K562 (cell line): ENCODE data around the gene NPFF. TPM values are rescaled to one million over a fixed set of nuclear protein-coding genes. Genes with fewer than 3 reads are reported as not detected.

Experiments
- ATF4 ChIP-seq: fragments of 450-650 bp; formaldehyde crosslinking; IDR thresholded peaks from 2 replicates; pipeline ENCODE4 v1.4.0; 2022; ENCODE audit warnings: mild to moderate bottlenecking, moderate library complexity
- BRD9 ChIP-seq: fragments of 450-650 bp; IDR thresholded peaks from 2 replicates; pipeline ENCODE4 v1.6.1; 2018; ENCODE audit warnings: low read depth; ENCODE audit not compliant: partially characterized antibody
- CEBPG ChIP-seq, 3 experiments: fragments of 200-800 bp in 1 of 3; sonication (Bioruptor generic) in 1 of 3; sonication (generic) in 1 of 3; formaldehyde crosslinking in 1 of 3; IDR thresholded peaks in 2 of 3; conservative IDR thresholded peaks in 1 of 3; 2 replicates each; pipeline versions ENCODE4 v1.6.1 to v1.8.0; 2016 to 2022; ENCODE audit warnings: missing compliant biosample characterization in 2 of 3, missing genetic modification characterization in 2 of 3, mild to moderate bottlenecking in 1 of 3, missing genetic modification reagents in 1 of 3
- CSDE1 ChIP-seq, 2 experiments: fragments of 450-650 bp; IDR thresholded peaks; 2 replicates each; pipeline ENCODE4 v1.6.1; 2016; ENCODE audit warnings: mild to moderate bottlenecking in 1 of 2
- ESRRA ChIP-seq: fragments of 450-650 bp; IDR thresholded peaks from 2 replicates; pipeline ENCODE4 v1.6.1; 2014; ENCODE audit warnings: low read depth, mild to moderate bottlenecking, moderate library complexity, borderline replicate concordance
- IRF9 ChIP-seq: fragments of 450-650 bp; IDR thresholded peaks from 2 replicates; pipeline ENCODE4 v1.6.1; 2016; ENCODE audit warnings: missing biosample characterization, missing genetic modification characterization
- MAFF ChIP-seq: IDR thresholded peaks from 2 replicates; pipeline ENCODE4 v1.6.1; 2012; ENCODE audit warnings: low read length, improper control_type of control experiment
- MXI1 ChIP-seq: IDR thresholded peaks from 2 replicates; pipeline ENCODE4 v1.6.1; 2011; ENCODE audit warnings: low read depth, mild to moderate bottlenecking, improper control_type of control experiment, low read length
- ZBTB40 ChIP-seq, 2 experiments: fragments of 450-650 bp in 1 of 2; sonication (generic) in 1 of 2; formaldehyde crosslinking in 1 of 2; IDR thresholded peaks; 2 replicates each; pipeline versions ENCODE4 v1.7.1 to v1.9.0; 2016 to 2022; ENCODE audit warnings: inconsistent platforms in 1 of 2, mild to moderate bottlenecking in 1 of 2, missing genetic modification reagents in 1 of 2
- ZC3H11A ChIP-seq: IDR thresholded peaks from 2 replicates; pipeline ENCODE4 v1.6.1; 2012; ENCODE audit warnings: low read depth, low read length, improper control_type of control experiment
- ZC3H8 ChIP-seq: fragments of 450-650 bp; IDR thresholded peaks from 2 replicates; pipeline ENCODE4 v1.6.1; 2017
- ZNF431 ChIP-seq: sonication (generic); formaldehyde crosslinking; IDR thresholded peaks from 2 replicates; pipeline ENCODE4 v1.8.0; 2022; ENCODE audit warnings: mild to moderate bottlenecking, missing genetic modification reagents
- ZNF449 ChIP-seq: fragments of 250-450 bp; sonication (Bioruptor Pico); IDR thresholded peaks from 2 replicates; pipeline ENCODE4 v1.8.0; 2022; ENCODE audit warnings: moderate library complexity, mild to moderate bottlenecking, inconsistent platforms
- ZNF644 ChIP-seq: fragments of 200-800 bp; sonication (Bioruptor generic); IDR thresholded peaks from 2 replicates; pipeline ENCODE4 v1.6.1; 2016; ENCODE audit warnings: low read depth, missing genetic modification characterization, missing compliant biosample characterization
- polyA plus RNA-seq, 8 experiments: library from polyadenylated mRNA; depleted of rRNA in 4 of 8; stranded (reverse) in 5 of 8; unstranded in 3 of 8; fragments of >200 nt; fragmentation: Nextera tagmentation in 2 of 8; fragmentation: Illumina TruSeq in 1 of 8; extraction: Ambion mirVana in 2 of 8; extraction: Trizol in 1 of 8; gene quantifications; 2 replicates each; pipeline versions ENCODE4 v1.2.1 to v1.2.3, GENCODE V29; 2011 to 2014; ENCODE audit warnings: inconsistent platforms in 1 of 8, missing spikeins in 1 of 8
- total RNA-seq, 7 experiments: library from RNA; depleted of rRNA in 6 of 7; stranded (reverse); fragments of >200 nt in 6 of 7; fragmentation: Illumina TruSeq in 2 of 7; extraction: Trizol in 2 of 7; gene quantifications; 2 replicates each; pipeline versions ENCODE4 v1.2.1 to v1.2.3, GENCODE V29; 2011 to 2021; ENCODE audit warnings: low replicate concordance in 1 of 7

The NPFF gene
- total and polyA plus RNA-seq, 9 of the 15 experiments (the other 6 are each of a cell fraction or from before 2014, with no cell fraction given): 0.15 to 1.2 (median 0.55) TPM; not detected in 6

GRCh38 chr12:53500142-53500775 lies 7.0 kb downstream of the NPFF start (continued):
- TF ChIP-seq ZBTB40 (IDR thresholded peaks at IDR 0.05): 0 out of 2 replicates have a peak, but pooled peaks have one; percentile 34
- no peak for TF ChIP-seq ZBTB40 (CRISPR knock-in tag; IDR thresholded peaks at IDR 0.05)
- TF ChIP-seq ZNF449 (CRISPR knock-in tag): no peak
- no peak for TF ChIP-seq ZNF644 (tag)
- peak; percentile 88 for TF ChIP-seq CEBPG (CRISPR knock-in tag; IDR thresholded peaks at IDR 0.05)
- TF ChIP-seq CEBPG (tag; conservative IDR thresholded peaks at IDR 0.05 in 1 of 2, IDR thresholded peaks at IDR 0.05 in 1 of 2): peak; percentile 93 to 98
- no peak for TF ChIP-seq MXI1
- no peak for TF ChIP-seq ZNF431 (CRISPR knock-in tag)
- TF ChIP-seq IRF9 (tag): peak; percentile 53; the same call in 1 of the 2 replicates
- no peak for TF ChIP-seq ZC3H8
- TF ChIP-seq ESRRA: peak; percentile 32; the same call in 1 of the 2 replicates
- no peak for TF ChIP-seq ATF4 (CRISPR knock-in tag)
- no peak for TF ChIP-seq CSDE1 (IDR thresholded peaks at IDR 0.05)
- TF ChIP-seq ZC3H11A: no peak
- no peak for TF ChIP-seq MAFF
- no peak for TF ChIP-seq BRD9
